Breast epithelium (tissue), 3 donors: ENCODE results near the gene BCAS3.
"Not testable (repeated sequence)": the region's sequence is repeated elsewhere in the genome, so short reads cannot be mapped to it uniquely, and the experiment has no call there.

Experiments
- POLR2A ChIP-seq: fragments of 450-650 bp; IDR thresholded peaks from one replicate; pipeline ENCODE4 v1.6.1; 2016; ENCODE audit warnings: antibody characterized with exemption, mild to moderate bottlenecking, moderate library complexity
- TF ChIP-seq, protein P1 (sequence below), 3 donors: fragments of 450-650 bp; IDR thresholded peaks; one replicate each; pipeline ENCODE4 v1.5.1; 2016 to 2017; ENCODE audit warnings: antibody characterized with exemption in 3 of 3, mild to moderate bottlenecking in 3 of 3, moderate library complexity in 3 of 3

DNA sequence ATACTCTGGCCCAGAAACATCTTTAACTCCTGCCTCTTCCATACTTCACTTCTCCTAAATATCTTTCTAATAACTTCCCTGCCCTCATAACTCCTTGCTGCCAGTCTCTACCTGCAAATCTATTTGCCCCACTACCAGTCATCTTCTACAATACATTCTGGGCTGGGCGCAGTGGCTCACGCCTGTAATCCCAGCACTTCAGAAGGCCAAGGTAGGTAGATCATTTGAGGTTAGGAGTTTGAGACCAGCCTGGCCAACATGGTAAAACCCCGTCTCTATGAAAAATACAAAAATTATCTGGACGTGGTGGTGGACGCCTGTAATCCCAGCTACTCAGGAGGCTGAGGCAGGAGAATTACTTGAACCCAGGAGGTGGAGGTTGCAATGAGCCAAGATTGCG lies 763.9 kb downstream of the BCAS3 start:
- TF ChIP-seq, protein P1, sequence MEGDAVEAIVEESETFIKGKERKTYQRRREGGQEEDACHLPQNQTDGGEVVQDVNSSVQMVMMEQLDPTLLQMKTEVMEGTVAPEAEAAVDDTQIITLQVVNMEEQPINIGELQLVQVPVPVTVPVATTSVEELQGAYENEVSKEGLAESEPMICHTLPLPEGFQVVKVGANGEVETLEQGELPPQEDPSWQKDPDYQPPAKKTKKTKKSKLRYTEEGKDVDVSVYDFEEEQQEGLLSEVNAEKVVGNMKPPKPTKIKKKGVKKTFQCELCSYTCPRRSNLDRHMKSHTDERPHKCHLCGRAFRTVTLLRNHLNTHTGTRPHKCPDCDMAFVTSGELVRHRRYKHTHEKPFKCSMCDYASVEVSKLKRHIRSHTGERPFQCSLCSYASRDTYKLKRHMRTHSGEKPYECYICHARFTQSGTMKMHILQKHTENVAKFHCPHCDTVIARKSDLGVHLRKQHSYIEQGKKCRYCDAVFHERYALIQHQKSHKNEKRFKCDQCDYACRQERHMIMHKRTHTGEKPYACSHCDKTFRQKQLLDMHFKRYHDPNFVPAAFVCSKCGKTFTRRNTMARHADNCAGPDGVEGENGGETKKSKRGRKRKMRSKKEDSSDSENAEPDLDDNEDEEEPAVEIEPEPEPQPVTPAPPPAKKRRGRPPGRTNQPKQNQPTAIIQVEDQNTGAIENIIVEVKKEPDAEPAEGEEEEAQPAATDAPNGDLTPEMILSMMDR (IDR thresholded peaks at IDR 0.05): not testable (repeated sequence)
- not testable (repeated sequence) for TF ChIP-seq POLR2A
